22Rv1 (cell line): ENCODE results near the gene CDC16.

Source experiments
- H3K27ac ChIP-seq: fragments of 450-650 bp; 2 replicates; pipeline ENCODE4 v1.5.1; 2017
- CTCF ChIP-seq: fragments of 450-650 bp; IDR thresholded peaks from 2 replicates; pipeline ENCODE4 v1.5.1; 2017; ENCODE audit warnings: mild to moderate bottlenecking
- ZFX ChIP-seq: fragments of 450-650 bp; IDR thresholded peaks from 2 replicates; pipeline ENCODE4 v1.6.1; 2017; ENCODE audit warnings: antibody characterized with exemption, borderline replicate concordance

Gene CDC16

GRCh38 chr13:114256547-114256946, 21.9 kb downstream of the CDC16 start:
- no peak for TF ChIP-seq CTCF
- TF ChIP-seq ZFX, result no peak
- no peak overlapping the region for H3K27ac ChIP-seq

DNA sequence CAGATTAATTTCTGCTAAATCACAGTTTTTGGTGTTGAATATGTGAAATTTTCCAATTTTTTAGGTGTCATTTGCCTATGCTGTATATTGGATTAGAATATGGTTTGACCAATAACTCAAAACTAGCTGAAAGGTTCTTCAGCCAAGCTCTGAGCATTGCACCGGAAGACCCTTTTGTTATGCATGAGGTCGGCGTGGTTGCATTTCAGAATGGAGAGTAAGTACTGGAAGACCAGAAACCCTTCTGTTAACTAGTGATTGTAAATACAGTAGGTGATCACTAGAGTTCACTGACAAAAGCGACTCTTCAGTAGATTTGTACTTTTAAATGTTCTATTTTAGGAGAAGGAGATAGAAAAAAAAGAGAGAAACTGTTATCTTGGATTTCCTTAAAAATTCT, 22.3 kb downstream of the CDC16 start:
- H3K27ac ChIP-seq, result no peak overlapping the region
- TF ChIP-seq ZFX (no peak), CTCF (no peak)

GRCh38 chr13:114258589-114258988, 23.9 kb downstream of the CDC16 start:
- H3K27ac ChIP-seq, result peak overlapping the region; percentile 41
- TF ChIP-seq CTCF, result no peak
- TF ChIP-seq ZFX, result no peak

- H3K27ac ChIP-seq, result peak overlapping the region; percentile 41
- TF ChIP-seq CTCF (no peak), ZFX (no peak)
Measured at GRCh38 chr13:114259374-114259773, 24.7 kb downstream of the CDC16 start.

GRCh38 chr13:114259974-114260373, 25.3 kb downstream of the CDC16 start:
- peak overlapping the region; percentile 41 for H3K27ac ChIP-seq
- TF ChIP-seq CTCF (no peak), ZFX (no peak)

DNA sequence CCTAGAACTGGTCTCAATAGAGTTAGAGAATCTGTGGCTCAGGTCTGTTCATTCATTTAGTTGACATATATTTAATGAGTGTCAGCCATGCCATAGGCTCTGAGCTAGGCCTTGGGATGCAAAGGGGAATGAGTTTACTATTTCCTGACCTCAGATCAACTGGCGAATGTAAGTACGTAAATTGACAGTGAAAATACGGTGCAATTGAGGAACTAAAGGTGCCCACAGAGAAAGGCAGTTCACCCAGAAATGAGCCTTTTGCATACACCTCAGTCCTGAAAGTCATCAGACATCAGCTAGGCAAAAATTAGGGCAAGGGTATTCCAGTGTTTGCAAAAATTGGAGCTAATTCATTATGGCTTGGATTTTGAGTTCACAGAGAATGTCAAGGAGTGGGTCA, 26.1 kb downstream of the CDC16 start:
- no peak overlapping the region for H3K27ac ChIP-seq
- no peak for TF ChIP-seq ZFX
- no peak for TF ChIP-seq CTCF

DNA sequence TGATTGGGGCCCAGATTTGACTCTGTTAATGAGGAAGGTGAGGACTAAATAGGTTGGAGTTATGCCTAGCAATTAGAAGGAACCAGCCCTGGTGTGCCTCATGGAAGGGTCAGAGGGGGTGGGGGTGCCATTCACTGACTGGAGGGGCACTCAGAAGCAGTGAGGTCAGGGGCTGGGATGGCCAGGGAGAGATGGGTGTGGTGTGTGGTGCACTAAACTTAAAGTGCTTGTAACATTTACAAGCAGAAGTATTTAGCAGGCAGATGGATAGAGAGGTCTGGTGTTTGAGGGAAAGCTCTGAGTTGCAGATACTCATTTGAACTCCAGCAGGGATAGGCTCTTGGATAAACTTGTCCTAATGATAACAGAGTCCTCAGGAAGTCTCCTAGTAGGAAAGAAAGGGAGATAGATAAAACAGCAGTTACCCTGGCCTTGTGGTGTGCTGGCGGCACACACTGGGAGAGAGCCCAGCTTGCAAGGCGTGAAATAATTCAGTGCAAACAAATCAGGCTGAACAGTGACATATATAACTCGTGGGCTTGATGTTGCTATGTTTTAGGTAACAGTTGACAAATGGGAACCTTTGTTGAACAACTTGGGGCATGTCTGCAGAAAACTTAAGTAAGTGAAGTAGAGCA, 26.8 kb downstream of the CDC16 start:
- no peak overlapping the region for H3K27ac ChIP-seq
- TF ChIP-seq ZFX (no peak), CTCF (no peak)
